Esophagus squamous epithelium (tissue), 4 donors: ENCODE data around the gene NEU4.

Source experiments
- CTCF ChIP-seq, 6 experiments: fragments of 450-650 bp in 4 of 6; fragments of 200-600 bp in 2 of 6; sonication (generic) in 2 of 6; IDR thresholded peaks; one replicate each; pipeline ENCODE4 v1.5.1; 2016 to 2019; ENCODE audit warnings: antibody characterized with exemption in 6 of 6, mild to moderate bottlenecking in 4 of 6, moderate library complexity in 4 of 6
- POLR2A ChIP-seq, 4 donors: fragments of 450-650 bp; IDR thresholded peaks; one replicate each; pipeline ENCODE4 v1.6.1; 2017; ENCODE audit warnings: antibody characterized with exemption in 4 of 4, mild to moderate bottlenecking in 4 of 4, moderate library complexity in 3 of 4

- TF ChIP-seq CTCF (IDR thresholded peaks at IDR 0.05) = no peak
- TF ChIP-seq POLR2A (IDR thresholded peaks at IDR 0.05) = no peak
Observed at GRCh38 chr2:241814393-241814642, 5.3 kb downstream of the NEU4 start.
